Mesenchymal stem cell (in vitro differentiated cells and primary cell): ENCODE results near the gene OSR1.

Source experiments
- DNase-seq: peaks from one replicate; pipeline ENCODE4 v3.0.0-alpha.2; 2013
- H2AFZ ChIP-seq: one replicate; pipeline ENCODE4 v1.6.1; 2013; ENCODE audit warnings: low read depth, mild to moderate bottlenecking, control low read depth, inconsistent platforms, low read length, moderate library complexity
- H2AK5ac ChIP-seq: 2 replicates; pipeline ENCODE4 v1.6.1; 2013; ENCODE audit warnings: low read length, moderate library complexity, mild to moderate bottlenecking, inconsistent platforms; ENCODE audit not compliant: severe bottlenecking
- H2BK120ac ChIP-seq: one replicate; pipeline ENCODE4 v1.6.1; 2013; ENCODE audit warnings: low read depth, mild to moderate bottlenecking, inconsistent platforms, low read length, moderate library complexity
- H2BK12ac ChIP-seq, 2 experiments: one replicate each; pipeline ENCODE4 v1.6.1; 2013; ENCODE audit warnings: inconsistent platforms in 2 of 2, low read length in 2 of 2, mild to moderate bottlenecking in 2 of 2, moderate library complexity in 2 of 2, control low read depth in 1 of 2
- H2BK15ac ChIP-seq: one replicate; pipeline ENCODE4 v1.6.1; 2013; ENCODE audit warnings: mild to moderate bottlenecking, low read depth, inconsistent platforms; ENCODE audit not compliant: poor library complexity, severe bottlenecking
- H2BK5ac ChIP-seq: 2 replicates; pipeline ENCODE4 v1.6.1; 2013; ENCODE audit warnings: low read depth, mild to moderate bottlenecking, low read length, control low read depth, inconsistent platforms; ENCODE audit not compliant: poor library complexity, severe bottlenecking
- H3K14ac ChIP-seq, 2 experiments: one replicate each; pipeline ENCODE4 v1.6.1; 2013; ENCODE audit warnings: inconsistent platforms in 2 of 2, low read length in 2 of 2, control low read depth in 1 of 2, mild to moderate bottlenecking in 1 of 2, moderate library complexity in 1 of 2
- H3K18ac ChIP-seq, 2 experiments: one replicate each; pipeline ENCODE4 v1.6.1; 2013; ENCODE audit warnings: inconsistent platforms in 2 of 2, low read length in 2 of 2, control low read depth in 1 of 2, low read depth in 1 of 2, mild to moderate bottlenecking in 1 of 2
- H3K23ac ChIP-seq, 2 experiments: one replicate each; pipeline ENCODE4 v1.6.1; 2013; ENCODE audit warnings: inconsistent platforms in 2 of 2, low read length in 2 of 2, mild to moderate bottlenecking in 2 of 2, moderate library complexity in 2 of 2, control low read depth in 1 of 2
- H3K27ac ChIP-seq: 2 replicates; pipeline ENCODE4 v1.5.1; 2013; ENCODE audit warnings: mild to moderate bottlenecking, moderate library complexity, low read length, control low read depth, inconsistent platforms; ENCODE audit not compliant: poor library complexity, severe bottlenecking
- H3K27me3 ChIP-seq, 2 experiments: 2 replicates each; pipeline versions ENCODE4 v1.6.1 to v1.7.0; 2013; ENCODE audit warnings: low read length in 2 of 2, mild to moderate bottlenecking in 2 of 2, moderate library complexity in 2 of 2, control low read depth in 1 of 2, inconsistent platforms in 1 of 2; ENCODE audit not compliant: control insufficient read depth in 1 of 2, insufficient read depth in 1 of 2
- H3K36me3 ChIP-seq, 2 experiments: 2 replicates each; pipeline versions ENCODE4 v1.6.1 to v1.7.0; 2013; ENCODE audit warnings: low read length in 2 of 2, control low read depth in 1 of 2, inconsistent platforms in 1 of 2, low read depth in 1 of 2, mild to moderate bottlenecking in 1 of 2; ENCODE audit not compliant: insufficient read depth in 2 of 2, control insufficient read depth in 1 of 2
- H3K4ac ChIP-seq, 2 experiments: one replicate each; pipeline ENCODE4 v1.6.1; 2013; ENCODE audit warnings: inconsistent platforms in 2 of 2, low read length in 2 of 2, mild to moderate bottlenecking in 2 of 2, moderate library complexity in 2 of 2, control low read depth in 1 of 2, low read depth in 1 of 2
- H3K4me1 ChIP-seq: 2 replicates; pipeline ENCODE4 v1.6.1; 2013; ENCODE audit warnings: low read depth, low read length, control low read depth; ENCODE audit not compliant: control insufficient read depth, insufficient read depth
- H3K4me2 ChIP-seq: 2 replicates; pipeline ENCODE4 v1.6.1; 2013; ENCODE audit warnings: low read length, mild to moderate bottlenecking, inconsistent platforms; ENCODE audit not compliant: poor library complexity, severe bottlenecking
- H3K4me3 ChIP-seq, 2 experiments: 2 replicates each; pipeline versions ENCODE4 v1.5.1 to v1.7.0; 2013; ENCODE audit warnings: low read length in 2 of 2, mild to moderate bottlenecking in 2 of 2, control low read depth in 1 of 2, low read depth in 1 of 2; ENCODE audit not compliant: insufficient read depth in 1 of 2
- H3K79me1 ChIP-seq: replicated peaks from 2 replicates; pipeline ENCODE4 v1.6.1; 2013; ENCODE audit warnings: mild to moderate bottlenecking, control low read depth, low read length, inconsistent platforms; ENCODE audit not compliant: poor library complexity, severe bottlenecking
- H3K9ac ChIP-seq: 2 replicates; pipeline ENCODE4 v1.7.0; 2013; ENCODE audit warnings: mild to moderate bottlenecking, low read length, moderate library complexity
- H3K9me3 ChIP-seq: 2 replicates; pipeline ENCODE4 v1.7.0; 2013; ENCODE audit warnings: mild to moderate bottlenecking, low read length; ENCODE audit not compliant: control insufficient read depth
- H4K8ac ChIP-seq: one replicate; pipeline ENCODE4 v1.6.1; 2013; ENCODE audit warnings: inconsistent platforms, mild to moderate bottlenecking, low read length, moderate library complexity
- H4K91ac ChIP-seq: one replicate; pipeline ENCODE4 v1.6.1; 2013; ENCODE audit warnings: mild to moderate bottlenecking, low read length, inconsistent platforms
- WGBS: methylation state at CpG from one replicate; pipeline ENCODE4 v1.1.7; 2013; ENCODE audit warnings: mixed read lengths; 5-methylcytosine and 5-hydroxymethylcytosine counted together

OSR1 gene

DNA sequence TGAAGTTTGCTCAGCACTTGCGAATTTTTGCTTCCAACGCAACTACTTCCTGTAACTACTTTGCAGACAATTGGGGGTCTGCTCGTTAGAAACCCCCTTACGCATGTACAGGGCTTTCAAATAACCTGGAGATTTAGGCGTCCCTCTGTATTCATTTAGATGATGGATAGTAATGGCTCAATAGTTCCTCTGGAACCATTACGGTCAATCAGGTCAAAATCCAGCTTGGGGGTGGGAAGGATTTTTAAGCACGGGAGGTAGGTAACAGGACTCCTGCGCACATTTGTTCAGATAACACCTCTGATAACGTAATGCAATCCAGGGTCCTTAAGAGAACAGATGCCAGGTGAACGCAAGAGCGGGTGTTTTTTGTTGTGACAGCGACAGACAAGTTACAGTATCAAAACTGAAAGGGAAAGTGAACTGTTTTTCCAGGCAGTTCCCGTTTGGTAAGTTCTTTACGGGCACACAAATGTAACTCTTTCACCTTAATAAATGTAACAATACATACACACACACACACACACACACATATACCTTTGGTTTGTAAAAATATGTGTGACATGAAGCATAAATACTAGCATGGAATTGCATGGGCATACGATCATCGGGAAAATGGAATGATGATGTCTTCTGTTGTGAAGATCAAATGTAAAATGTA is 3.8 kb upstream of the OSR1 start:
- 60% methylated on average over 14 of the region's 16 CpGs for WGBS
- no peak overlapping the region for H2AFZ ChIP-seq

DNA sequence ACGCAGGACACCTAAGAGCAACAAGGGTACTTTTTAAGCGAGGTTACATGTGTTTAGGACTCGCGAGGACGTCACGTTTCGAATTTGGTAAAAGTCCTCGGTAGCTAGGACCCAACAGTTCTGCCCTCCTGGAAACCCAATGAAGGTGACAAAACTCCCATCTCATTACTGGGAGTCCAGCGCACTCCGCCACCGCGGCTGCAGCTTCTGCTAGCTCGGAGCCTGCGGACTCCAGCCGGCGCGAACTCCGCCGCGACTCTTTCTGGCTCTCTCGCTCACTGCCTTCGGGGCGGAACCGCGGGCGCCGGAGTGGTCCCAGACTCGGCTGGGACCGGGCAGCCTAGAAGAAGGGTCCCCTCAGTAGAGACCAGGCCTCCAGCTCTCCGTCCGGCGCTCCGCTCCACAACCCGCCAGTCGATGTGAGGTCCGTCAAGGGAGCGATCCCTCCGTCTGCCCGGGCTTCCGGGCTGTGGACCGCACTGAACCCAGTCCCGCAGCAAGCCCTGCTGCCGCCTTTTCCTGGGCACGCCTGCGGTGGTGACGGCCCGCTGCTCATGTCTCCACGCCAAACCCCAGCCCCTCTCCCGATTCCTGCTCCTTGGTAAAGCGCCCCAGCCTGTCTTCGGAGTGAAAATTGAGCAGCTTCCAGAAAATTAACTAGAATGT is 3.0 kb upstream of the OSR1 start:
- 50% methylated on average over 47 of the region's 51 CpGs for WGBS
- H3K27ac ChIP-seq: no peak overlapping the region
- peak overlapping the region; percentile 56 to 88 for H3K4me3 ChIP-seq

More for the DNA sequence above, 3.8 kb upstream of the OSR1 start:
- Histone ChIP-seq H3K14ac (no peak overlapping the region), H3K27ac (no peak overlapping the region), H3K4me1 (peaks cover 20% of the 10 kb centered on the region), H3K27me3 (peaks cover 0 to 27% of the 10 kb centered on the region in 2 experiments), H2BK15ac (no peak overlapping the region), H4K91ac (no peak overlapping the region), H3K36me3 (no peaks in the 10 kb centered on the region), H2BK120ac (no peak overlapping the region), H3K4ac (no peak overlapping the region), H3K23ac (no peak overlapping the region), H2BK5ac (no peak overlapping the region), H3K4me2 (peak overlapping the region; percentile 97), H3K4me3 (peak overlapping the region in 1 of 2 experiments; percentile 88), H4K8ac (no peak overlapping the region), H2BK12ac (no peak overlapping the region), H3K9me3 (no peaks in the 10 kb centered on the region), H3K9ac (peak overlapping the region; percentile 88), H2AK5ac (no peak overlapping the region), H3K79me1 (no peaks in the 10 kb centered on the region), H3K18ac (peak overlapping the region in 1 of 2 experiments; percentile 14)
- peak; percentile 47 for DNase-seq

GRCh38 chr2:19360966-19361321 is 2.5 kb upstream of the OSR1 start:
- no peak overlapping the region for H2BK5ac ChIP-seq
- H3K9me3 ChIP-seq: no peaks in the 10 kb centered on the region
- H2BK120ac ChIP-seq: no peak overlapping the region
- no peak overlapping the region for H2BK12ac ChIP-seq
- H3K27me3 ChIP-seq: peaks cover 0 to 39% of the 10 kb centered on the region in 2 experiments
- 56% methylated on average over 17 of the region's 17 CpGs for WGBS
- H3K4ac ChIP-seq: no peak overlapping the region
- no peak overlapping the region for H3K14ac ChIP-seq
- H3K36me3 ChIP-seq: no peaks in the 10 kb centered on the region
- H2AFZ ChIP-seq: no peak overlapping the region
- peak overlapping the region; percentile 97 for H3K4me2 ChIP-seq
- no peak overlapping the region for H4K91ac ChIP-seq
- no peak overlapping the region for H3K23ac ChIP-seq
- H3K18ac ChIP-seq: no peak overlapping the region
- peak overlapping the region; percentile 88 for H3K9ac ChIP-seq
- H3K79me1 ChIP-seq: peaks cover 2% of the 10 kb centered on the region
- no peak overlapping the region for H2AK5ac ChIP-seq
- no peak overlapping the region for H3K27ac ChIP-seq
- peak overlapping the region in 1 of 2 experiments; percentile 88 for H3K4me3 ChIP-seq
- H4K8ac ChIP-seq: no peak overlapping the region
- no peak for DNase-seq
- H2BK15ac ChIP-seq: no peak overlapping the region
- H3K4me1 ChIP-seq: peaks cover 31% of the 10 kb centered on the region

More for the DNA sequence above, 3.0 kb upstream of the OSR1 start:
- Histone ChIP-seq H4K8ac (peak overlapping the region; percentile 24), H3K14ac (no peak overlapping the region), H2BK120ac (peak overlapping the region; percentile 67), H3K9ac (peak overlapping the region; percentile 88), H2BK15ac (peak overlapping the region; percentile 57), H3K23ac (peak overlapping the region; percentile 14 to 53), H4K91ac (no peak overlapping the region), H2BK12ac (peak overlapping the region in 1 of 2 experiments; percentile 84), H3K79me1 (no peaks in the 10 kb centered on the region), H3K4ac (peak overlapping the region in 1 of 2 experiments; percentile 9), H3K18ac (peak overlapping the region; percentile 54 to 65), H3K4me2 (peak overlapping the region; percentile 97), H3K4me1 (peaks cover 27% of the 10 kb centered on the region), H3K36me3 (no peaks in the 10 kb centered on the region), H2AFZ (no peak overlapping the region), H2AK5ac (no peak overlapping the region), H2BK5ac (no peak overlapping the region), H3K27me3 (peaks cover 0 to 34% of the 10 kb centered on the region in 2 experiments), H3K9me3 (no peaks in the 10 kb centered on the region)
- DNase-seq: no peak

- Histone ChIP-seq H4K91ac (no peak overlapping the region), H3K4me1 (peaks cover 36% of the 10 kb centered on the region), H2BK12ac (no peak overlapping the region), H3K4me2 (no peak overlapping the region), H2AK5ac (no peak overlapping the region), H3K23ac (no peak overlapping the region), H3K4me3 (no peak overlapping the region), H2AFZ (no peak overlapping the region), H4K8ac (no peak overlapping the region), H3K14ac (no peak overlapping the region), H3K27me3 (peaks cover 0 to 45% of the 10 kb centered on the region in 2 experiments), H3K9me3 (no peaks in the 10 kb centered on the region), H3K79me1 (peaks cover 4% of the 10 kb centered on the region), H3K4ac (no peak overlapping the region), H2BK15ac (no peak overlapping the region), H2BK5ac (no peak overlapping the region), H3K27ac (no peak overlapping the region), H2BK120ac (no peak overlapping the region), H3K36me3 (no peaks in the 10 kb centered on the region), H3K9ac (peak overlapping the region; percentile 88), H3K18ac (no peak overlapping the region)
- 86% methylated on average over 4 of the region's 4 CpGs for WGBS
- no peak for DNase-seq
Measured at GRCh38 chr2:19360266-19360965, 2.0 kb upstream of the OSR1 start.
